Measurements from ENCODE around the gene DSCAM. TPM values are rescaled to one million over a fixed set of nuclear protein-coding genes. Genes with fewer than 3 reads are reported as not detected.

The DSCAM gene
- total and polyA plus RNA-seq, 10 of the 15 experiments (the other 5 are each of a cell fraction or from before 2014, with no cell fraction given) = not detected

DNA sequence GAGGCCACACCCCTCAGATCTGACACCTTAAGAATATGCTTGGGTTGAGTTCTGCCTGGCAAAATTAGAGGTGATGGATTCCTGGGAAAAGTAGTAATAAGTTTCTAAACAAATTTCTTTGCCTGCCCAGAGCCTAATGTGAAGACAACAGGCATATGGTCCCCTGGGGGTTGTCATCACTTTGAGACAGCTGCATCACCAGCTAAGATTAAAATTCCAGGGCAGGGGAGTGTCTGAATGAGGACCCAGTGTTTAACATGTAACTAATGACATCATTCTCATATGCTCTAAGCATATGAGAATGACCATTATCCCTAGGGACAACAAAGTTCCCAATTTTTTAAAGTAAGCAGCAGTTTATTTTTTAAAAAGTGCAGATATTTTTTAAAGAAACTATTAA is 547.5 kb downstream of the DSCAM start:
- Histone ChIP-seq H3K9ac (ENCODE audit: control insufficient read depth, insufficient read depth, low read length) (no peak overlapping the region), H3K4me3 (no peak overlapping the region), H4K20me1 (ENCODE audit: control insufficient read depth, insufficient read depth) (no peaks in the 10 kb centered on the region), H3K36me3 (ENCODE audit: control insufficient read depth in 2 of 2, insufficient read depth in 2 of 2, low read length in 1 of 2) (no peaks in the 10 kb centered on the region), H3K9me3 (replicated peaks; ENCODE audit: control insufficient read depth, insufficient read depth, low read length) (no peaks in the 10 kb centered on the region; the same call in 2 of the 3 replicates), H3K4me2 (ENCODE audit: control insufficient read depth, insufficient read depth) (no peak overlapping the region), H2AFZ (ENCODE audit: control insufficient read depth, low read depth, low read length) (no peak overlapping the region), H3K79me2 (ENCODE audit: control insufficient read depth, insufficient read depth, low read length) (no peaks in the 10 kb centered on the region), H3K4me1 (ENCODE audit: control insufficient read depth, insufficient read depth, low read length) (no peaks in the 10 kb centered on the region), H3K27me3 (replicated peaks in 1 of 2; ENCODE audit: control insufficient read depth in 2 of 2, insufficient read depth in 2 of 2, low read length in 1 of 2) (no peaks in the 10 kb centered on the region), H3K27ac (ENCODE audit: control insufficient read depth, insufficient read depth) (no peak overlapping the region)
- ChIA-PET CTCF (interaction anchor here (0.7 kb wide), 1 partner anchor 518 kb away, joined by 3 read pairs; no protein-coding TSS in a partner anchor), RAD21 (ENCODE audit: unreplicated experiment) (no interaction called here), POLR2A (no interaction called here), SMC1A (ENCODE audit: uncharacterized antibody, unreplicated experiment) (no interaction called here)
- intact Hi-C loops (cut with micrococcal nuclease; ENCODE audit: unreplicated experiment) = no loop called here
- no peak for ATAC-seq
- FAIRE-seq = no peak
- no peak for DNase-seq (ENCODE audit: low read depth, low spot score)
- in situ Hi-C loops (cut with MboI) = no loop called here
- no TSS peak for BruUV-seq (replicated peaks)
- TF ChIP-seq, protein P1, sequence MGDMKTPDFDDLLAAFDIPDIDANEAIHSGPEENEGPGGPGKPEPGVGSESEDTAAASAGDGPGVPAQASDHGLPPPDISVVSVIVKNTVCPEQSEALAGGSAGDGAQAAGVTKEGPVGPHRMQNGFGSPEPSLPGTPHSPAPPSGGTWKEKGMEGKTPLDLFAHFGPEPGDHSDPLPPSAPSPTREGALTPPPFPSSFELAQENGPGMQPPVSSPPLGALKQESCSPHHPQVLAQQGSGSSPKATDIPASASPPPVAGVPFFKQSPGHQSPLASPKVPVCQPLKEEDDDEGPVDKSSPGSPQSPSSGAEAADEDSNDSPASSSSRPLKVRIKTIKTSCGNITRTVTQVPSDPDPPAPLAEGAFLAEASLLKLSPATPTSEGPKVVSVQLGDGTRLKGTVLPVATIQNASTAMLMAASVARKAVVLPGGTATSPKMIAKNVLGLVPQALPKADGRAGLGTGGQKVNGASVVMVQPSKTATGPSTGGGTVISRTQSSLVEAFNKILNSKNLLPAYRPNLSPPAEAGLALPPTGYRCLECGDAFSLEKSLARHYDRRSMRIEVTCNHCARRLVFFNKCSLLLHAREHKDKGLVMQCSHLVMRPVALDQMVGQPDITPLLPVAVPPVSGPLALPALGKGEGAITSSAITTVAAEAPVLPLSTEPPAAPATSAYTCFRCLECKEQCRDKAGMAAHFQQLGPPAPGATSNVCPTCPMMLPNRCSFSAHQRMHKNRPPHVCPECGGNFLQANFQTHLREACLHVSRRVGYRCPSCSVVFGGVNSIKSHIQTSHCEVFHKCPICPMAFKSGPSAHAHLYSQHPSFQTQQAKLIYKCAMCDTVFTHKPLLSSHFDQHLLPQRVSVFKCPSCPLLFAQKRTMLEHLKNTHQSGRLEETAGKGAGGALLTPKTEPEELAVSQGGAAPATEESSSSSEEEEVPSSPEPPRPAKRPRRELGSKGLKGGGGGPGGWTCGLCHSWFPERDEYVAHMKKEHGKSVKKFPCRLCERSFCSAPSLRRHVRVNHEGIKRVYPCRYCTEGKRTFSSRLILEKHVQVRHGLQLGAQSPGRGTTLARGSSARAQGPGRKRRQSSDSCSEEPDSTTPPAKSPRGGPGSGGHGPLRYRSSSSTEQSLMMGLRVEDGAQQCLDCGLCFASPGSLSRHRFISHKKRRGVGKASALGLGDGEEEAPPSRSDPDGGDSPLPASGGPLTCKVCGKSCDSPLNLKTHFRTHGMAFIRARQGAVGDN (IDR thresholded peaks at IDR 0.05) = no peak
- TF ChIP-seq, protein P2, sequence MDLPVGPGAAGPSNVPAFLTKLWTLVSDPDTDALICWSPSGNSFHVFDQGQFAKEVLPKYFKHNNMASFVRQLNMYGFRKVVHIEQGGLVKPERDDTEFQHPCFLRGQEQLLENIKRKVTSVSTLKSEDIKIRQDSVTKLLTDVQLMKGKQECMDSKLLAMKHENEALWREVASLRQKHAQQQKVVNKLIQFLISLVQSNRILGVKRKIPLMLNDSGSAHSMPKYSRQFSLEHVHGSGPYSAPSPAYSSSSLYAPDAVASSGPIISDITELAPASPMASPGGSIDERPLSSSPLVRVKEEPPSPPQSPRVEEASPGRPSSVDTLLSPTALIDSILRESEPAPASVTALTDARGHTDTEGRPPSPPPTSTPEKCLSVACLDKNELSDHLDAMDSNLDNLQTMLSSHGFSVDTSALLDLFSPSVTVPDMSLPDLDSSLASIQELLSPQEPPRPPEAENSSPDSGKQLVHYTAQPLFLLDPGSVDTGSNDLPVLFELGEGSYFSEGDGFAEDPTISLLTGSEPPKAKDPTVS (IDR thresholded peaks at IDR 0.05; ENCODE audit: low read depth, low read length) = no peak
- TF ChIP-seq ZNF384 (IDR thresholded peaks at IDR 0.05; ENCODE audit: borderline replicate concordance, low read depth, low read length) (no peak), CBX3 (IDR thresholded peaks at IDR 0.05; ENCODE audit: borderline replicate concordance, low read depth) (no peak), STAT1 (conservative IDR thresholded peaks at IDR 0.05) (no peak), BCL3 (IDR thresholded peaks at IDR 0.05; ENCODE audit: borderline replicate concordance, insufficient read depth, low read depth, low read length, poor library complexity, severe bottlenecking) (no peak), IRF5 (IDR thresholded peaks at IDR 0.05; ENCODE audit: borderline replicate concordance) (no peak), SPI1 (IDR thresholded peaks at IDR 0.05; ENCODE audit: borderline replicate concordance, insufficient read depth, low read depth, low read length) (no peak), SIX5 (IDR thresholded peaks at IDR 0.05; ENCODE audit: low read depth, low read length, severe bottlenecking) (no peak), CHD1 (IDR thresholded peaks at IDR 0.05; ENCODE audit: low read depth, low read length) (no peak), EED (IDR thresholded peaks at IDR 0.05; ENCODE audit: low read depth) (no peak), IKZF1 (conservative IDR thresholded peaks at IDR 0.05) (no peak), NFYA (IDR thresholded peaks at IDR 0.05; ENCODE audit: borderline replicate concordance, low read depth, low read length) (no peak), PAX5 (IDR thresholded peaks at IDR 0.05; ENCODE audit: borderline replicate concordance, low read depth, low read length) (no peak), YY1 (IDR thresholded peaks at IDR 0.05; ENCODE audit: low read depth, low read length) (no peak)
- TF ChIP-seq, protein P3, sequence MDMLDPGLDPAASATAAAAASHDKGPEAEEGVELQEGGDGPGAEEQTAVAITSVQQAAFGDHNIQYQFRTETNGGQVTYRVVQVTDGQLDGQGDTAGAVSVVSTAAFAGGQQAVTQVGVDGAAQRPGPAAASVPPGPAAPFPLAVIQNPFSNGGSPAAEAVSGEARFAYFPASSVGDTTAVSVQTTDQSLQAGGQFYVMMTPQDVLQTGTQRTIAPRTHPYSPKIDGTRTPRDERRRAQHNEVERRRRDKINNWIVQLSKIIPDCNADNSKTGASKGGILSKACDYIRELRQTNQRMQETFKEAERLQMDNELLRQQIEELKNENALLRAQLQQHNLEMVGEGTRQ (IDR thresholded peaks at IDR 0.05; ENCODE audit: borderline replicate concordance, low read depth, low read length) = no peak

All from GM12878 (cell line).